G401.6 (cell line): ENCODE results near the gene HPX.

ENCODE experiments used
- FAIRE-seq: peaks from 2 replicates; lab custom pipeline; 2012; peaks lifted over from hg19 to GRCh38; lab: Jason Lieb, UNC

Gene HPX

DNA sequence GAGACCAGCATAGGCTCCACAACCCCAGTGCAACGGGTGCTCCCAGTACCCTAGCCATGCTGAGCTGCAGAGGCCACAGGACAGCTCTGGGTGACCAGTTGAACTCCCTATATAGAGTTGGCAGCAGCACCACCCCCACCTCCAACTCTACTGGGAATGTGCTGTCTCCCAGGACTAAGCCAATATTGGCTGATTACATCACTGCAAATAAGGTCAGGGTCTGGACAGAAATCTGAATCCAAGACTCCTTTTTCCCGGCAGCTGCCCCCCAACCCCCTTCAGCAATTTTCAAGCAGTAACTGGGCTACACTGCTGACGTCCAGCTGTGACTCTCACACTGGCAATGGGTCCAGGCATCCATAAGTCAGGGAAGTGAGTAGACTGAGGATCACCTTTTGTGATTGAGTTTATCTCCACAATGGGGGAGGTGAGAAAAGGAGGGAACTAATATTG, at the start of gene HPX:
HPX (minus strand) TSS at position 82 of the 453 bp plus-strand sequence; CDS start at position 58, 24 bp downstream.
- no peak for FAIRE-seq

DNA sequence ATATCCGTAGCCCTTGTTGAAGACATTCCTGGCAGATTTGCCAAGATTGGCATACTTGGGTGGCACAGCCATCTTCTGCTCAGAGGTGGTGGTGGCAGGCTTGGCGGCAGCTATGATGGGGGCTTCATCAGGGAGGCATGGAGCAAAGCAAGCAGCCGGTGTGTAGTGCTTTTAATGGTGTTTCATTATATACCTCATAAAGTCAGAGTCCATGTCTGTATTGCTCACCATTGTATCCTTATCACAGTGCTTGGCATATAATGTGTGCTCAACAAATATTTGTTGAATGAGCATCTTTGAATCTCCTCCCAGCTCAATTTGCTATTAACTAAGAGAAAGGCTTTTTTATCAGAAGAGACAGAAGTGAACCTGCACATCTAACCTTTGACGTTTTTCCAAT, 48.5 kb upstream of the HPX start:
- FAIRE-seq: no peak

DNA sequence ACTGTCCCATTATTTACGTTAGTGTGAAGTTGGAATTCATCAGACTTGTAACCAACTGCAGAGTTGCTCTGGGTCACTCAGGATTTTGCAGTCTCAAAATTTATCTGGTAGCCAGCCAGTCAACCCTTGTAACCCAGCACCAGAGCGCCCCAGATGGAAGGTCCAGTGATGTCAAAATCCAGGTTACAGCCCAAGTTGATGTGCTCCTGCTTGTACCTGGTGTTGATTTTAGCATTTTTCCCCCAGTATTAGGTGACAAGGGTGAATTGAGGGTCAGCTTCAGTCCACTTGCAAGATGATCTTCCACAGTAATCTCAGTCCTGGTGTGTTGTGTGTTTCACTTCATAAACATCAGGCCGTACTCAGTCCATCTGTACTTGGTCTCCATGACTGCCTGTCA, 48.0 kb upstream of the HPX start:
- no peak for FAIRE-seq

- FAIRE-seq: no peak
Observed at GRCh38 chr11:6488342-6488741, 47.6 kb upstream of the HPX start.

DNA sequence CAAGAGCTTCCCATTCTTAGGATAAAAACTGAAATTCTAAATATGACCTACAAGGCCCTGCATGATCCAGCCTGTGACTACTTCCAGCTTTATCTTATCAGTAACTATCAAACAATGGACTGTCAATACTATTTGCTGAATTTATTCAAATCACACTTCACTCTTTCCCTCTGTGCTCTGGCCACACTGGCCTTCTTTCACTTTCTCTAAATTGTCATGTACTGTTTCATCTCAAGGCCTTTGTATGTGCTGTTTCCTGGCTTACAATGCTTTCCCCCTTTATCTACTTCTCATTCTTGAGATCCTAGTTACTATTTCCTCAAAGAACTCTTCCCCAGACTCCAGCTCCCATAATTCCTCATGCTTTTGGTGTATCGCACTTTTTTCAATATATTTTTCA, 46.2 kb upstream of the HPX start:
- no peak for FAIRE-seq

GRCh38 chr11:6486256-6486655, 45.5 kb upstream of the HPX start:
- FAIRE-seq: no peak

- no peak for FAIRE-seq
Observed at GRCh38 chr11:6485661-6486060, 44.9 kb upstream of the HPX start.

DNA sequence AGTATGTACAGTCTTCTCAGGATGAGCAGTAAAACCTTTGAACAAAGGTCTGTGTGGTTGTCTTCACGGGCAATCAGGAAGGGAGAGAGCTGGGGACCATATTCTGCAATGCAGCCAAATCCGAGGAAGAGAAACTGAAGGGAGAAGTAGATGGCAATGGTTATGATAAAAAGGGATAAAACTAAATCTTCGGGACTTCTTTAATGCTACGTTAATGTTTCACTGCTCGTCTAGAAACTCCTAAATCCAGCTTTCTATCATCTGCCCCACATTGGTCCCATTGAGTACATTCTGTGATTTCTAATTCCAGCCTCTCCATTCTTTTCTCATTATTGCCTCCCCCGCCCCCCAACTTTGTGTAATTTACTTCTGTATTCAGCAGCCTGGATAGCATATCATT, 42.2 kb upstream of the HPX start:
- no peak for FAIRE-seq

DNA sequence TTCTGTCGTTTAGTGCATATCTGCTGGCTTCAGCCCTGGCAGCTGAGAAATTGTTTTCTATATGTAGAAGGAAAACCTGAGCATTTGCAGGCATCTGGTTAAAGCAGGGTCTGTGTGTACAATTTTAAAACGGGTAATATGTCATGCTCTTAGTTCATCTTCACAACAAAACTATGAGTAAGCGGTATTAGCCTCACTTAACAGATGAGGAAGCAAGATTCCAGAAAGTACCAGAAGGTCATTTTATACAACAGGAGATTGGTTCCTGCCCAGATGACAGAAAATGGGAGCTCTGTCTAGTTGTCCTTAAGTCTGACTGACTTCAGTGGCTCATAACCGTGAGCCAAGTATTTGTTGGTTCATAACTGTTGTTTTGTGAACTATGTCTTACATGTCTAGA, 41.7 kb upstream of the HPX start:
- no peak for FAIRE-seq

DNA sequence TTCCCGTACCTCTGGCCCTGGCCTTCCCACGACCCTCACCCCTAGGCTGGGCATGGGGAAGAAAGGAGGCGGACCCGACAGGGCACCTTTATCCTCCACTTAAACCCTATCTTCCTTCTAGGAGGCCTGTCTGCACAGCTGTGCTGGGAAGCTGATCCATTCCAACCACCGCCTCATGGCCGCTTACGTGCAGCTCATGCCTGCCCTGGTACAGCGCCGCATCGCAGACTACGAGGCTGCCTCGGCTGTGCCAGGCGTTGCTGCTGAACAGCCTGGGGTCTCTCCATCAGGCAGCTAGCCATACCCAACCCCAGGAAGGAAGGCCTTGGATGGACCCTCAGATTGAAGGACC, 41.1 kb upstream of the HPX start:
- no peak for FAIRE-seq

GRCh38 chr11:6481012-6481923, 40.5 kb upstream of the HPX start, which contains the start of the genes ARFIP2 and TIMM10B:
ARFIP2 (minus strand) TSS chr11:6481331; CDS start chr11:6480421, 910 bp downstream.
TIMM10B (plus strand) TSS chr11:6481501; CDS start chr11:6481517, 16 bp downstream.
- FAIRE-seq: peak; percentile 95

- FAIRE-seq: no peak
Observed at GRCh38 chr11:6480299-6480914, 39.6 kb upstream of the HPX start.

DNA sequence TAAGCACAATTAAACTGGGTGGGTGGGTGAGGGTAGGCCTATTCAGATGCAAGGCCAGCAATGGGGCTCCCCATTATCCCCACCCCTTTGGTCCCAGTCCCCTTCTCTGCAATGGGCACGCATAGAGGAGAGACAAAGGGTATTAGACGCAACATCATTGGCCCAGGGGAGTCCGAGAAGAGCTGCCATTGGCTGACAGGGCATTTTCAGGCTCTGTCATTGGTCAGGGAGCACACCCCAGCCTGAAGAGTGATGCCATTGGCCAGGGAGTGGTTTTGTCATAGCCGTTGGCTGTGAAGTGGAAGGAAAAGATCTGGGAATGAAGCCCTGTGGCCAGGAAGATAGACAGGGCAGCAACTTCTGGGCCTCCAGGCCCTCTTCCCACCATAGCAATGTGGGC, 35.8 kb upstream of the HPX start:
- no peak for FAIRE-seq

DNA sequence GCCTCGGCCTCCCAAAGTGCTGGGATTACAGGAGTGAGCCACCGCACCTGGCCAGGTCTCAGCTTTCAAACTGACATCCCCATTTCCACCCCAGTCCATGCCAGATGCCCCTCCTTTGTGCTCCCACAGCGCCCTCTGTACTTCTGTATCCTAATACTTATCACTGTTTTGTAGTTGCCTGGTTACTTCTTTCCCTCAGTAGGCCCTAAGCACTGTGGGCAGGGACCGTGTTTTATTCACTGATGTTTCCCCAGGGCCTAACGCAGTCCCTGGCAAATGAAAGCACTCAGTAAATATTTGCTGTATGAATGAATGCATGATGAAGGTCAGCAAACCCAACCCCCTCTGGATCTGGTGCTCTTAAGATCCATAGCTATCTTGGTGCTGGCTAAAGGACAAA, 35.1 kb upstream of the HPX start:
- FAIRE-seq: no peak

DNA sequence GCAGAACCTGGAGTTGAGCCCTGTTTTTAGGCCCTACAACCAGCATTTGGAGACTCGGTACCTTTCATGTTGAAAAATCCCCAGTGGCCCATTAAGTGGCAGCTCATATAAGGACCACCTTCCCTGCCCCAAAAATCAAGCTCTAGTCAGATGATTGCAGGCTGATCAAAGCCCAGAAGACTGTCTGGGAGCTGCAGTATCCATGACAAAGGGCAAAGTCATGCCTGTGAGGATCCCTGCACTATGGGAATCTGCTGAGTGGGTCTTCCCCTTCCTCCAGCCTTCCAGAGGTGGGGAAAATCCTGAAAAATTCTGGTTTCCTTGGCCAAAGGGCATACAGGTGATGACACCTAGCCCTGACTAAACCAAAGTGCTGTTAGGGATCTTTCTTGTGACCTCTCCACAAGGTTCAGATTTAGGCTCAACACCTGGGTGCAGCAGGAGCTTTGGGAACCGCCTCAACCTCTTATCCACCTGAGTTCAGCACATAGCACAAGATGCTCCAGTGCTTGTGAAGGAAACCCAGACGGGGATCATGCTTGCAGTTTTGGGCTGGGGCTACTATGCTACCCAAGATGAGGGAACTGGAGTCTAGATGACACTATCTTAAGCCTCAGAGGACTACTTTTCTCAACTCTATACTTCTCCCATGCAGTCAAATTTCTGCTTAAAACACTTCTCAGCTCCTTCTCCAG, 34.2 kb upstream of the HPX start:
- no peak for FAIRE-seq

DNA sequence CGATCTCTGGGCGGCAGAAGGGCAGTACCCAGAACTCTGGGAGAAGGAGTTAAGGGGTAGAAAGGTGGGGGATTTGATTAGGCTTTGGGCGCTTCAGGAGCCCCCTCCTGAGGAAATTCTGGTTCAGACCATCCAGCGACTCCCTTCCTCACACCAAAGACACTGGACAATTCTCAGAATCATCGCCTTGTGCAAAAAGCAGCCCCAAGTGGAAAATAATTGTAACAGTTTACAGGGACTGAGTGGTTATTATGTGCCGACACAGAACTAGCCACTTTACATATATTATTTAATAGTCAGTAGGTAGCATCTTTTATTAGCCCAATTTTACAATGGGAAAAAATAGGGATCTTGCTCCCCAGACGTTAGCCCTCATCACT, 33.6 kb upstream of the HPX start:
- no peak for FAIRE-seq

GRCh38 chr11:6473451-6474412, 32.9 kb upstream of the HPX start, which contains the start of gene TRIM3:
TRIM3 (minus strand) TSS chr11:6473941; CDS start chr11:6465695, 8,246 bp downstream.
- FAIRE-seq: no peak

DNA sequence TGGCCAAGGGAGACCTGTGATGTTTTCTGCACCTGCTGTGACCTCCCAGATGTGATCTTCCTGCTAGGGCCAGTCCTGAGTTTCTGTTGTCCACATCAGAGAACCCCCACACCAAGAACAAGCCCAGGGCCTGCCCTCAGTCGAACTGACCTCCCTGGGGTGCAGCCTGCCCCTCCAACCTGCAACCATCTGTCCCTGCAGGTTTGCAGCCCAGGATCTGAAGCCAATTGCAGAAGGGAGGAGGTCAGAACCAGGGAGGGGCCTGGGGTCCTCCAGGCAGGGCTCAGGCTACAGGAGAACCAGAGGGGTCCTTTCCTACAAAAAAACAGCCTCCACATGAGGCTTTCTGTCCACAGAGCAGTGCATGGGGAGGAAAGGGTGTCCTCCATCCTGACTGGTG, 32.1 kb upstream of the HPX start:
- FAIRE-seq: no peak

GRCh38 chr11:6469599-6469998, 28.8 kb upstream of the HPX start:
- no peak for FAIRE-seq

GRCh38 chr11:6468712-6469495, 28.1 kb upstream of the HPX start:
- FAIRE-seq: no peak

DNA sequence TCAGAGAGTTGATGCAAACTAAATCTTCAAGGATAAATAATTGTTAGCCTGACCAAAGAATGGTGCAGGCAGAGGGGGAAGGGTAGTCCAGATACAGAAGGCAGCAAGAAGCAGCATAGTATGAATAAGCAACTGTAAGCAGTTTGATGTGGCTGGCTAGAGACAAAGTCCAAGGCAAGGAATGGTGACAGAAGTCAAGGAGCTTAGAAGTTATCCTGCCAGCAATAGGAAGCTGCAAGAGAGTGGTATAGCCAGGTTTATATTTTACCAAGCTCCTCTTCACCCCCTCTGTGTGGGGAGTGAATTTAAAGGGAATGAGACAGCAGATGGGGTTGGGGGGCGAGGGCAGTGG, 18.3 kb upstream of the HPX start:
- no peak for FAIRE-seq
